SK-MEL-5 (cell line): Measurements from ENCODE around the gene GLRX5. TPM values are rescaled to one million over a fixed set of nuclear protein-coding genes. Genes with fewer than 3 reads are reported as not detected.
"Not testable (repeated sequence)": the region's sequence is repeated elsewhere in the genome, so short reads cannot be mapped to it uniquely, and the experiment has no call there.

Source experiments
- DNase-seq: peaks from one replicate; pipeline ENCODE4 v3.0.0-alpha.2; 2016; ENCODE audit warnings: low read depth, low spot score
- in situ Hi-C: cut with HindIII; loops from 2 replicates; pipeline ENCODE4 v1.10.0; 2016; ENCODE audit warnings: low sequenced_read_pairs, high pct_unique_total_duplicates, low pct_unique_long_range_greater_than_20kb
- small RNA-seq, 2 experiments: library from RNA; depleted of rRNA; stranded (forward); fragments of <200 nt; gene quantifications; one replicate each; pipeline ENCODE3, GENCODE V24; 2014
- total RNA-seq: library from RNA; depleted of rRNA; stranded (reverse); fragments of >200 nt; shearing (Covaris generic); gene quantifications from 2 replicates; pipeline ENCODE4 v1.2.3, GENCODE V29; 2014; rRNA removed

The GLRX5 gene
- total RNA-seq, 1 experiment from 2014 or later: 49.2 TPM

- in situ Hi-C loops: loop anchor here (25.0 kb wide), 1 partner anchor 99 kb away; no protein-coding TSS in a partner anchor
- peak; percentile 27 for DNase-seq
These were observed 28.2 kb downstream of the GLRX5 start for GRCh38 chr14:95562892-95563685.

GRCh38 chr14:95564060-95564459, 29.2 kb downstream of the GLRX5 start:
- DNase-seq: no peak
- in situ Hi-C loops: loop anchor here (25.0 kb wide), 1 partner anchor 98 kb away; no protein-coding TSS in a partner anchor

GRCh38 chr14:95569440-95569839, 34.6 kb downstream of the GLRX5 start:
- in situ Hi-C loops: loop anchor here (25.0 kb wide), 1 partner anchor 93 kb away; no protein-coding TSS in a partner anchor
- DNase-seq: no peak

GRCh38 chr14:95573313-95573712, 38.5 kb downstream of the GLRX5 start:
- in situ Hi-C loops: loop anchor here (25.0 kb wide), 1 partner anchor 89 kb away; no protein-coding TSS in a partner anchor
- DNase-seq: no peak

- no peak for DNase-seq
- in situ Hi-C loops: no loop called here
These were observed 41.1 kb downstream of the GLRX5 start for GRCh38 chr14:95575840-95576473.

GRCh38 chr14:95577067-95577800, 42.4 kb downstream of the GLRX5 start:
- in situ Hi-C loops: no loop called here
- DNase-seq: no peak

- no peak for DNase-seq
- in situ Hi-C loops: no loop called here
These were observed 43.0 kb downstream of the GLRX5 start for GRCh38 chr14:95577870-95578269.

- in situ Hi-C loops, DNase-seq: not testable (repeated sequence)
These were observed 49.2 kb downstream of the GLRX5 start for GRCh38 chr14:95583836-95584617.

- in situ Hi-C loops: no loop called here
- DNase-seq: no peak
These were observed 51.2 kb downstream of the GLRX5 start for GRCh38 chr14:95585953-95586620.

- in situ Hi-C loops, DNase-seq: not testable (repeated sequence)
These were observed 56.3 kb downstream of the GLRX5 start for GRCh38 chr14:95591182-95591581.

Small RNA genes within 50 kb of the gene (small RNA-seq; reads per million reads assigned to genes)
- 6.3 to 6.7 reads per million in 2 experiments for gene SCARNA13

Other genes with a start within 250 kb of the GLRX5 start
- gene CLMN, start 215.1 kb upstream of the GLRX5 start, total RNA-seq: 19.5 and 24.0 TPM in 2 replicates
- 1.3 and 1.6 TPM in 2 replicates for gene SYNE3, start 18.4 kb upstream of the GLRX5 start, total RNA-seq
- gene TCL1B, start 151.4 kb downstream of the GLRX5 start, total RNA-seq: not detected in 2 replicates
- gene TCL1A, start 179.1 kb downstream of the GLRX5 start, total RNA-seq: 0.48 TPM in 1 of 2 replicates, not detected in the other